Aorta (tissue), 5 donors: ENCODE results near the gene HEG1. TPM values are rescaled to one million over a fixed set of nuclear protein-coding genes. Genes with fewer than 3 reads are reported as not detected.

Experiments
- ATAC-seq: fragments of 200-7000 bp; cut with Tn5 transposase; one replicate; pipeline ENCODE4 v1.9.1; 2022; ENCODE audit warnings: moderate library complexity; ENCODE audit not compliant: low FRiP score
- DNase-seq, 2 donors: peaks; one replicate each; pipeline ENCODE4 v3.0.0-alpha.2; 2020
- H3K27ac ChIP-seq, 2 donors: one replicate each; pipeline ENCODE4 v1.5.1; 2013; ENCODE audit warnings: low read length in 2 of 2, mild to moderate bottlenecking in 2 of 2, moderate library complexity in 2 of 2, control low read depth in 1 of 2, inconsistent platforms in 1 of 2, low read depth in 1 of 2
- H3K27me3 ChIP-seq, 2 donors: one replicate each; pipeline ENCODE4 v1.6.1; 2013; ENCODE audit warnings: control low read depth in 1 of 2, low read length in 1 of 2, mild to moderate bottlenecking in 1 of 2, moderate library complexity in 1 of 2; ENCODE audit not compliant: insufficient read depth in 2 of 2, control insufficient read depth in 1 of 2
- H3K36me3 ChIP-seq, 2 donors: one replicate each; pipeline ENCODE4 v1.6.1; 2013; ENCODE audit warnings: control low read depth in 1 of 2, low read length in 1 of 2, mild to moderate bottlenecking in 1 of 2; ENCODE audit not compliant: insufficient read depth in 2 of 2, control insufficient read depth in 1 of 2
- H3K4me1 ChIP-seq, 2 donors: one replicate each; pipeline ENCODE4 v1.6.1; 2013; ENCODE audit warnings: low read length in 2 of 2, control low read depth in 1 of 2, mild to moderate bottlenecking in 1 of 2, moderate library complexity in 1 of 2; ENCODE audit not compliant: insufficient read depth in 2 of 2, control insufficient read depth in 1 of 2
- H3K4me3 ChIP-seq, 2 donors: one replicate each; pipeline ENCODE4 v1.5.1; 2013; ENCODE audit warnings: low read length in 2 of 2, control low read depth in 1 of 2, mild to moderate bottlenecking in 1 of 2
- H3K9me3 ChIP-seq: one replicate; pipeline ENCODE4 v1.6.1; 2013; ENCODE audit warnings: mild to moderate bottlenecking, low read length; ENCODE audit not compliant: control insufficient read depth
- WGBS, 2 donors: extraction: QIAGEN DNeasy Blood & Tissue Kit; methylation state at CpG; one replicate each; pipeline ENCODE4 v1.1.7; 2013; 5-methylcytosine and 5-hydroxymethylcytosine counted together
- intact Hi-C, 2 donors: fragments of 100-400 bp; cut with DNase I; formaldehyde crosslinking; loops; one replicate each; pipeline versions ENCODE4 v1.14.2 to v1.15.0; 2022
- polyA plus RNA-seq, 2 donors: library from polyadenylated mRNA; stranded (reverse); fragments of 200-250 nt; gene quantifications; one replicate each; pipeline ENCODE4 v1.2.3, GENCODE V29; 2013
- total RNA-seq, 2 donors: library from RNA; stranded (reverse); fragmentation: NEBNext Ultra II Directional; extraction: Animal tissue kit (Norgen Biotek cat#: 25700); gene quantifications; one replicate each; pipeline ENCODE4 v1.2.1, GENCODE V29; 2021
- donor health status: healthy with polysubstance abuse.
- donor health status: Bipolar disorder and iron deficiency.
- donor health status: DM: no; HTN: no; CAD: no.
- donor health status: DM: no; HTN: no; CAD: no.
- donor health status: DM: yes; HTN: yes; CAD: no.

Gene HEG1
- total and polyA plus RNA-seq, 4 donors: 4.9 to 204 (median 55.7) TPM

DNA sequence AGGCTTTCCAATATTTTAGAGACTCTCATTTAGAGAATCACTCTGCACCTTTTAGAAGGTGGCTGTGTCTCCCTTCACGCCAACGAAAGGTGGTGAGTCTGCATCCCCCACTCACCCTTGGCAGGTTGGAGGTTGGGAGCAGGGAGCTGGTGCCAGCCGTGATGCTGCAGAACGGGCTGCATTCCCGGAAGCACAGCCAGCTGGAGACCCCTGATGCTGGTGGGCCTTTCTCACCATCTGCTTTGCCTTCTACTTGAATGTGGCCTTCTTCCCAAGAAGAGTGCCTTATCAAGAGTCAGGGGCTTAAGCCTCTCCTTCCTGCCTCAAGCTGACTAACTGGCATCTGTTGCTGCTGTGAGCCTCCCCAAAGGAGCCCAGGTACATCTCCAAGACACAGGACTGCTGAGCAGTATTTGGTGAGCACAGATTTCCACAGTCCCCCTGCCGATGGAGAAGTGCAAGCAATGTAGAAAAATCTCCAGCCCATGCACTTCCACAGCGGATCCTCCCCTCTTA, 17.7 kb upstream of the HEG1 start:
- Histone ChIP-seq H3K27ac (no peak overlapping the region), H3K9me3 (no peaks in the 10 kb centered on the region), H3K4me3 (no peak overlapping the region), H3K4me1 (no peaks in the 10 kb centered on the region), H3K27me3 (no peaks in the 10 kb centered on the region), H3K36me3 (no peaks in the 10 kb centered on the region)
- no peak for ATAC-seq
- WGBS, 2 donors: 85 to 91% methylated on average over 7 of the region's 7 CpGs
- intact Hi-C loops: no loop called here
- no peak for DNase-seq

DNA sequence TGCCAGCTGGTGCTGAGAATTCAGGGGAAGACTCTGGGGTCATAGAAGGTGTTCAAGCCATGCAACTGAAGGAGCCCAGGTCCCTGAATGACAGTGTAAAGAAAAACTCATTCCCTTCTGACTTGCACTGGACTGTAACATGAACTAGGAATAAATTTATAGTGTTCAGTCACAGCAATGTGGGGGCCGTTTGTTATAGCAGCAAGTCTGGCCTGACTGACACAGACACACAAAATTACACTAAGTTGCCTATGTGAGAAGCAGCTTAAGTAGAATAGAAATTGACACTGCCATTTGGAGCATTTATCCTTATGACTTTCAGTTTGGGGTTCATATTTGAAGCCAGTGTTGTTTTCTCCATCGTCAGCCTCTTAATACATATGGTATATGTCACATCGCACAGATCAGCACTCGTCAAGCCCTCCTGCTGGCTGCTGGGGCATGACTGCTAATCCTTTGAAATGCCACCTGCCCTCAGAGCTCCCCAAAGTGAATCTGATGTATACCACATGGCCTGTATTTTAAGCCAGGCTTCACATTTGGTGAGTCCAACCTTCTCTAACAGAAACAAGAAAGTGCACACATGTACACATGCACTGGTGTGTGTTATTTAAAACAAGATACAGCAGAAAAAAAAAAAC, 17.1 kb upstream of the HEG1 start:
- Histone ChIP-seq H3K4me1 (no peaks in the 10 kb centered on the region), H3K9me3 (no peaks in the 10 kb centered on the region), H3K27ac (no peak overlapping the region), H3K4me3 (no peak overlapping the region), H3K27me3 (no peaks in the 10 kb centered on the region), H3K36me3 (no peaks in the 10 kb centered on the region)
- no peak for ATAC-seq
- DNase-seq: no peak
- intact Hi-C loops: no loop called here
- 95 to 96% methylated on average over 4 of the region's 4 CpGs for WGBS, 2 donors

- H3K27ac ChIP-seq: no peak overlapping the region
- no peaks in the 10 kb centered on the region for H3K36me3 ChIP-seq
- no peaks in the 10 kb centered on the region for H3K27me3 ChIP-seq
- DNase-seq (peak in 1 of 2 donors; percentile 67), ATAC-seq (no peak)
- intact Hi-C loops: no loop called here
- H3K4me3 ChIP-seq: no peak overlapping the region
- H3K9me3 ChIP-seq: no peaks in the 10 kb centered on the region
- no peaks in the 10 kb centered on the region for H3K4me1 ChIP-seq
Observed at GRCh38 chr3:125072301-125072700, 16.5 kb upstream of the HEG1 start.

DNA sequence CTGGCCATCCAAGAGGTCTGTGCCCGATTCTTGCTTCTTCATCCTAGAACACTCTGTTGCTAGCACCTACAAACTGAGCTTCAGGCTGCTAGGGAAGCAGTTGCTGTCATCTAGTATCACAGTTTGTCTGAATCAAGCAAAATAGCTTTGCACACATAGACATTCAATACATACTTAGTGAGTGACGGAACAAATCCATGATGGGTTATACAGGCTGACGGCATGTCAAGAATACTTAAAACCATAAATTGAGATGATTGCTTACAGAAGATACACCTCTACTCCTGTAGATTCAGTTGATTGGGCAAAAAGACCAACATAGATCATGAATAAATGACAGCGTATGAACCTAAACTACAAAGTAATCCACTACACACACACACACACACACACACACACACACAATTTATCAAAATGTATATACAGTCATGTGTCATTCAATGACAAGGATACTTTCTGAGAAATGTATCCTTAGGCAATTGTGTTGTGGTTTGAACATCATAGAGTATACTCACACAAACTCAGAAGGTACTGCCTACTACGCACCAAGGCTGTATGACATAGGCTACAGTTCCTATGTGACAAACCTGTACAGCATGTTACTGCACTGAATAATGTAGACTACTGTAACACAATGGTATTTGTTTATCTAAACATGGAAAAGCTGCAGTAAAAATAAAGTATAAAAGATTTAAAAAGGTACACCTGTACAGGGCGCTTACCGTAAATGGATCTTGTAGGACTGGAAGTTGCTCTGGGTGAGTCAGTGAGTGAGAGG, 14.4 kb upstream of the HEG1 start:
- no peak overlapping the region for H3K4me3 ChIP-seq
- no peak overlapping the region for H3K27ac ChIP-seq
- ATAC-seq (no peak), DNase-seq (no peak)
- no peaks in the 10 kb centered on the region for H3K36me3 ChIP-seq
- no peaks in the 10 kb centered on the region for H3K9me3 ChIP-seq
- no peaks in the 10 kb centered on the region for H3K27me3 ChIP-seq
- H3K4me1 ChIP-seq: no peaks in the 10 kb centered on the region
- 97 to 98% methylated on average over 7 of the region's 7 CpGs for WGBS, 2 donors
- intact Hi-C loops: no loop called here

GRCh38 chr3:125069452-125069851, 13.7 kb upstream of the HEG1 start:
- ATAC-seq: no peak
- intact Hi-C loops: no loop called here
- Histone ChIP-seq H3K27me3 (no peaks in the 10 kb centered on the region), H3K4me3 (no peak overlapping the region), H3K4me1 (no peaks in the 10 kb centered on the region), H3K9me3 (no peaks in the 10 kb centered on the region), H3K36me3 (no peaks in the 10 kb centered on the region), H3K27ac (no peak overlapping the region)
- 63 to 82% methylated on average over 1 of the region's 1 CpG for WGBS, 2 donors
- no peak for DNase-seq

DNA sequence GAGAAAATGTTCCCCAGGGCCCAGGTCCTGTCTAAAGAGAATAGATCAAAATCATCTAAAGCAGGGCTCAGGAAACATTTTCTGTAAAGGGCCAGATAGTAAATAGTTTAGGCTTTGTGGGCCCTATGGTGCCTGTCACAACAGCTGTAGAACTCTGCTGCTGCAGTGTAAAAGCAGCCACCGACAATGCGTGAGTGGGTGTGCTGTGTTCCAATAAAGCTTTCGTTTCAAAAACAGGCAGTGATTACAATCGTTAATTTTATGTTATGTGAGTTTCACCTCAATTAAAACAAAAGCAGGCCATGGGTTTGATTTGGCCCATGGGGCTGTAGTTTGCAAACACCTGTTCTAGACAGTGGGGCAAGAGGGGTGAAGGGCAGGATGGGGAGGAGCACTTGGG, 12.5 kb upstream of the HEG1 start:
- intact Hi-C loops: no loop called here
- H3K27me3 ChIP-seq: no peaks in the 10 kb centered on the region
- DNase-seq: no peak
- no peaks in the 10 kb centered on the region for H3K36me3 ChIP-seq
- H3K4me3 ChIP-seq: no peak overlapping the region
- H3K9me3 ChIP-seq: no peaks in the 10 kb centered on the region
- H3K4me1 ChIP-seq: peaks cover 0 to 3% of the 10 kb centered on the region in 2 donors
- no peak overlapping the region for H3K27ac ChIP-seq
- 92 to 95% methylated on average over 4 of the region's 4 CpGs for WGBS, 2 donors
- no peak for ATAC-seq

DNA sequence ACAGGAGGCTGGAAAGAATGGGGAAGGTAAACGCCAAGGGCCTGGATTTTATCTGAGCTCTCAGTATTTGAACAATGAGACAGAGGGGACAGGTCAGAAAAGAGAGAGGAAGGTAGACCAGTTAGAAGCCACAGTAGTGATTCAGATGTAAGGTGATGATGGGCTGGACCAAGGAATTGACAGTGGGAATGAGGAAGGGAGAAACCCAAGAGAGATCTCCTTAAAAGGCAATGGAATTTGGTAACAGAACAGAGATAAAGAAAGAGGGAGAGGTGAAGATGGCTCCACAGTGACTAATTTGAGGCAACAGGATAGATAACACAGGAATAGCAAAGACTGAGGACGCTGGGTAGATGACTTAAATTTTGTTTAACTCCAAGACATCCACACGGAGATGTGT, 11.4 kb upstream of the HEG1 start:
- intact Hi-C loops: no loop called here
- H3K27me3 ChIP-seq: no peaks in the 10 kb centered on the region
- DNase-seq (no peak), ATAC-seq (no peak)
- no peak overlapping the region for H3K27ac ChIP-seq
- no peak overlapping the region for H3K4me3 ChIP-seq
- no peaks in the 10 kb centered on the region for H3K36me3 ChIP-seq
- WGBS, 2 donors: 80 to 91% methylated on average over 3 of the region's 3 CpGs
- no peaks in the 10 kb centered on the region for H3K9me3 ChIP-seq
- peaks cover 3 to 5% of the 10 kb centered on the region in 2 donors for H3K4me1 ChIP-seq

GRCh38 chr3:125062904-125063618, 7.3 kb upstream of the HEG1 start:
- no peak overlapping the region for H3K4me3 ChIP-seq
- intact Hi-C loops: no loop called here
- peak; percentile 23 for ATAC-seq
- no peaks in the 10 kb centered on the region for H3K27me3 ChIP-seq
- H3K36me3 ChIP-seq: no peaks in the 10 kb centered on the region
- peak overlapping the region in 1 of 2 donors; percentile 64 for H3K27ac ChIP-seq
- WGBS, 2 donors: 8 to 10% methylated on average over 7 of the region's 7 CpGs
- H3K4me1 ChIP-seq: peaks cover 5 to 7% of the 10 kb centered on the region in 2 donors
- DNase-seq: no peak
- no peaks in the 10 kb centered on the region for H3K9me3 ChIP-seq
